H1 (cell line): ENCODE results near the gene PSME2. TPM values are rescaled to one million over a fixed set of nuclear protein-coding genes. Genes with fewer than 3 reads are reported as not detected.

Source experiments
- CHD2 ChIP-seq: IDR thresholded peaks from 2 replicates; pipeline ENCODE4 v1.6.1; 2012; ENCODE audit warnings: low read length, improper control_type of control experiment
- CTBP2 ChIP-seq: IDR thresholded peaks from 2 replicates; pipeline ENCODE4 v1.7.0; 2011; ENCODE audit warnings: borderline replicate concordance, mild to moderate bottlenecking, moderate library complexity, mixed read lengths, low read length; ENCODE audit not compliant: insufficient read depth, insufficient read length
- EZH2 ChIP-seq: fragments of 200-600 bp; sonication (generic); IDR thresholded peaks from 2 replicates; pipeline ENCODE4 v1.7.1; 2012; ENCODE audit warnings: low read depth, mild to moderate bottlenecking, moderate library complexity, low read length, inconsistent platforms; ENCODE audit not compliant: severe bottlenecking
- HDAC2 ChIP-seq, 2 experiments: fragments of 300-600 bp in 1 of 2; sonication (generic) in 1 of 2; IDR thresholded peaks; 2 replicates each; pipeline ENCODE4 v1.6.1; 2011 to 2012; ENCODE audit warnings: low read depth in 2 of 2, low read length in 2 of 2, mild to moderate bottlenecking in 2 of 2, moderate library complexity in 2 of 2, borderline replicate concordance in 1 of 2, inconsistent platforms in 1 of 2
- NANOG ChIP-seq: IDR thresholded peaks from 2 replicates; pipeline ENCODE4 v1.6.1; 2011; ENCODE audit warnings: low read length, low read depth, mild to moderate bottlenecking, inconsistent platforms; ENCODE audit not compliant: insufficient read depth, poor library complexity, severe bottlenecking
- POLR2A ChIP-seq, 2 experiments: IDR thresholded peaks; 1 replicate in 1 of 2; 2 replicates in 1 of 2; pipeline ENCODE4 v1.6.1; 2011; ENCODE audit warnings: low read depth in 2 of 2, low read length in 2 of 2, mild to moderate bottlenecking in 2 of 2; ENCODE audit errors: control extremely low read depth in 1 of 2
- RFX5 ChIP-seq: IDR thresholded peaks from 2 replicates; pipeline ENCODE4 v1.6.1; 2011; ENCODE audit warnings: low read depth, low read length, improper control_type of control experiment, borderline replicate concordance
- SIN3A ChIP-seq, 2 experiments: IDR thresholded peaks in 1 of 2; conservative IDR thresholded peaks in 1 of 2; 2 replicates each; pipeline ENCODE4 v1.6.1; 2011 to 2012; ENCODE audit warnings: low read length in 2 of 2, improper control_type of control experiment in 1 of 2, low read depth in 1 of 2, mild to moderate bottlenecking in 1 of 2
- SRF ChIP-seq: IDR thresholded peaks from 2 replicates; pipeline ENCODE4 v1.6.1; 2011; ENCODE audit warnings: mild to moderate bottlenecking, low read depth, low read length, moderate library complexity
- TAF1 ChIP-seq: IDR thresholded peaks from 2 replicates; pipeline ENCODE4 v1.6.1; 2011; ENCODE audit warnings: mild to moderate bottlenecking, low read depth, low read length
- polyA plus RNA-seq, 7 experiments: library from polyadenylated mRNA; depleted of rRNA in 3 of 7; stranded (reverse) in 5 of 7; unstranded in 2 of 7; fragments of >200 nt in 5 of 7; fragments of 200-250 nt in 2 of 7; gene quantifications; 1 replicate in 5 of 7; 2 replicates in 1 of 7; 4 replicates in 1 of 7; pipeline versions ENCODE4 v1.2.1 to v1.2.3, GENCODE V29; 2011 to 2013; ENCODE audit warnings: missing spikeins in 2 of 7, mixed read lengths in 2 of 7
- total RNA-seq: library from RNA; stranded (reverse); fragmentation: NEBNext Ultra II Directional; extraction: Animal tissue kit (Norgen Biotek cat#: 25700); gene quantifications from 2 replicates; pipeline ENCODE4 v1.2.1, GENCODE V29; 2021

PSME2 gene
- total and polyA plus RNA-seq, 2 of the 8 experiments (the other 6 are each of a cell fraction or from before 2014, with no cell fraction given) = 71.8 to 111 TPM

GRCh38 chr14:24098229-24098926 is 48.0 kb downstream of the PSME2 start (continued):
- TF ChIP-seq SRF (no peak), TAF1 (no peak), EZH2 (no peak), SIN3A (conservative IDR thresholded peaks at IDR 0.05 in 1 of 2, IDR thresholded peaks at IDR 0.05 in 1 of 2; ENCODE audit: low read depth in 1 of 2, low read length in 2 of 2) (no peak), RFX5 (no peak), HDAC2 (IDR thresholded peaks at IDR 0.05; ENCODE audit: borderline replicate concordance in 1 of 2, low read depth in 2 of 2, low read length in 2 of 2) (no peak), NANOG (no peak), CTBP2 (no peak), POLR2A (IDR thresholded peaks at IDR 0.05; ENCODE audit: control extremely low read depth in 1 of 2, low read depth in 2 of 2, low read length in 2 of 2) (no peak), CHD2 (no peak)
